ENCODE results near the gene ARHGAP5.

The ARHGAP5 gene

GRCh38 chr14:32075672-32076277, 1.3 kb upstream of the ARHGAP5 start:
- TF ChIP-seq TCF4 (CRISPR knock-in tag; IDR thresholded peaks at IDR 0.05; ENCODE audit: borderline replicate concordance) (no peak), ZC3H10 (CRISPR knock-in tag; IDR thresholded peaks at IDR 0.05) (no peak), PPARA (CRISPR knock-in tag; IDR thresholded peaks at IDR 0.05; ENCODE audit: borderline replicate concordance) (no peak), ISL1 (CRISPR knock-in tag; IDR thresholded peaks at IDR 0.05) (no peak), OSR1 (CRISPR knock-in tag; IDR thresholded peaks at IDR 0.05) (no peak), ZFP30 (CRISPR knock-in tag; IDR thresholded peaks at IDR 0.05) (no peak), ZNF8 (CRISPR knock-in tag; IDR thresholded peaks at IDR 0.05) (no peak), ESRRG (CRISPR knock-in tag; IDR thresholded peaks at IDR 0.05) (no peak)
- TF ChIP-seq, protein P1, sequence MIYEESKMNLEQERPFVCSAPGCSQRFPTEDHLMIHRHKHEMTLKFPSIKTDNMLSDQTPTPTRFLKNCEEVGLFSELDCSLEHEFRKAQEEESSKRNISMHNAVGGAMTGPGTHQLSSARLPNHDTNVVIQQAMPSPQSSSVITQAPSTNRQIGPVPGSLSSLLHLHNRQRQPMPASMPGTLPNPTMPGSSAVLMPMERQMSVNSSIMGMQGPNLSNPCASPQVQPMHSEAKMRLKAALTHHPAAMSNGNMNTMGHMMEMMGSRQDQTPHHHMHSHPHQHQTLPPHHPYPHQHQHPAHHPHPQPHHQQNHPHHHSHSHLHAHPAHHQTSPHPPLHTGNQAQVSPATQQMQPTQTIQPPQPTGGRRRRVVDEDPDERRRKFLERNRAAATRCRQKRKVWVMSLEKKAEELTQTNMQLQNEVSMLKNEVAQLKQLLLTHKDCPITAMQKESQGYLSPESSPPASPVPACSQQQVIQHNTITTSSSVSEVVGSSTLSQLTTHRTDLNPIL (CRISPR knock-in tag; IDR thresholded peaks at IDR 0.05; ENCODE audit: low read depth) = no peak
- TF ChIP-seq, protein P2, sequence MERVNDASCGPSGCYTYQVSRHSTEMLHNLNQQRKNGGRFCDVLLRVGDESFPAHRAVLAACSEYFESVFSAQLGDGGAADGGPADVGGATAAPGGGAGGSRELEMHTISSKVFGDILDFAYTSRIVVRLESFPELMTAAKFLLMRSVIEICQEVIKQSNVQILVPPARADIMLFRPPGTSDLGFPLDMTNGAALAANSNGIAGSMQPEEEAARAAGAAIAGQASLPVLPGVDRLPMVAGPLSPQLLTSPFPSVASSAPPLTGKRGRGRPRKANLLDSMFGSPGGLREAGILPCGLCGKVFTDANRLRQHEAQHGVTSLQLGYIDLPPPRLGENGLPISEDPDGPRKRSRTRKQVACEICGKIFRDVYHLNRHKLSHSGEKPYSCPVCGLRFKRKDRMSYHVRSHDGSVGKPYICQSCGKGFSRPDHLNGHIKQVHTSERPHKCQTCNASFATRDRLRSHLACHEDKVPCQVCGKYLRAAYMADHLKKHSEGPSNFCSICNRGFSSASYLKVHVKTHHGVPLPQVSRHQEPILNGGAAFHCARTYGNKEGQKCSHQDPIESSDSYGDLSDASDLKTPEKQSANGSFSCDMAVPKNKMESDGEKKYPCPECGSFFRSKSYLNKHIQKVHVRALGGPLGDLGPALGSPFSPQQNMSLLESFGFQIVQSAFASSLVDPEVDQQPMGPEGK (CRISPR knock-in tag; IDR thresholded peaks at IDR 0.05; ENCODE audit: borderline replicate concordance) = no peak
- peak; percentile 55 for ATAC-seq

DNA sequence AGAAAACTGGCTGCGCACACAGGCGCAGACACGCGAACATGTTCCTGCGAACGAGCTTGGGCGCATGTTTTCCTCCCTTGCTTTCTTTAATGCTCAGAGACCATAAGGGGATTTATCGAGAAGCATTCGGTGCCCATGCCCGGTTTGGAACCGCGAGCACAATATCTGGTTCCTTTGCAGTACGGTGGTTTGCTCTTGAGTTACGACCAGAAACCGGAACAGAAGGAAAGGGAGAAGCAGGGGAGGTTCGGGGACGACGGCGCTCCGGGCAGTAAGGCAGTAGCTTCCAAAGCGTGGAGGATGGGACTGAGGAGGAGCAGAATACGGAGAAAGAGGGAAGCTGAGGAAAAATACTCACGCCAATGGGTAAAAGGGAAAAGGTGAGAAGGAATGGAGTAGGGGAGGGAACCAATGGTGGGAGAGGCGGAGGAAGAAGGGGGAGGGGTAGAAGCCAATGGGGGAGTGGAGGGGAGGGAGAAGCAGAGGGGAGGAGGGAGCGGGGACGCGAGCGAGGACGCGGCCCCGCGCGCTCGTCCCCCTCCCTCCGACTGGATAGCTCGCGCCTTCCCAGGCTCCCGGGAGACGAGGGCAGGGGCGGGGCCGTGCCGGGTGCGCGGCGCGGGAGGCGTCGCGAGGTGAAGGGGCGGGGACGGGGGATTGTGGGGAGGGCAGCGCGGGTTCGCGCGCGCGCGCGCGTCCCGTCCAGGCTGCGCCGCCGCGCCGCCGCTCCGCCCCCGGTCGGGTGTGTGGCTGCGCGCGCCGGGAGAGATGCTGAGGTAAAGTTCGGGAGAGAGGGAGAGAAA, 625 bp upstream of the ARHGAP5 start:
- peak; percentile 76 for ATAC-seq
- TF ChIP-seq ESRRG (CRISPR knock-in tag; IDR thresholded peaks at IDR 0.05) (no peak), TSHZ2 (CRISPR knock-in tag; IDR thresholded peaks at IDR 0.05) (no peak), ARNTL (CRISPR knock-in tag; IDR thresholded peaks at IDR 0.05; ENCODE audit: borderline replicate concordance, low read depth) (no peak), RARB (CRISPR knock-in tag; IDR thresholded peaks at IDR 0.05) (no peak)

DNA sequence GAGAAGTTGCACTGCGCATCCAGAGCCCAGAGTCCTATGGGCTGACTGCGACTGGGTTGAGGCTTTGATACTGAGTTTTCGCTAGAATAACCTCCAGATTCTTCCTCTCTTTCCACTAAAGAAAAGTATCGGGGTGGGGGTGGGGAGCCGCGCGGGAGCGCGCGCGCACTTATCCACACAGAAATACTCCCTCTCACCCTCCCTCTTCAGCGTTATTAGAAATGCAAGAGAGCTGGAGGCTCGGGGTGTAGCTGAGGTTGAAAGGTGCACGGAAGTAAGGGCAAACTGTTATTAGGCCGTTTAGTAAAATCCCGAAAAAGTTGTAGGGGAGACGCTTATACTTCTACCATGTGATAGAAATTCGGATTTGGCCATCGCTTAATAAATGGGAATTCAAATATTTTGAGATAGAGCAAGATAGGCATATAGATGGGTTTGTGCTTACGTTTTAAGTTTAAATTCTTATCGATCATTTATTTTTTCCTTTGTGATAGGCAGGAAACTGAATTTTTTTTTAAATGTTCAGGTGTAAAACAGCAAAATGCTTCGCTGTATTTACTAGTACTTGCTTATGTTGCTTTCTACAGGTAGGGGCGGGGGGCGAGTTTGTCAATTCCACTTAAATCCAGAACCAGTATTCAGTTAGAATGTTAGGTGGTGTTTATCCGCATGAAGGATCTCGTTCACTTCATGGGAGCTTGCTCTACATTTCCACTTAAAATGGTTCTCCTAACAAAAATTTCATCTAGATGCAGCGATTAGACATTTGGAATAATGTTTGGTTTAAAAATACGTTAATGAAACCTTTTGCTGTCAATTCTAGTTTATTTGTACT, 1.1 kb downstream of the ARHGAP5 start:
- no peak for TF ChIP-seq ESRRG (CRISPR knock-in tag; IDR thresholded peaks at IDR 0.05)
- TF ChIP-seq OSR1 (CRISPR knock-in tag; IDR thresholded peaks at IDR 0.05) = no peak
- TF ChIP-seq TCF4 (CRISPR knock-in tag; IDR thresholded peaks at IDR 0.05; ENCODE audit: borderline replicate concordance) = no peak
- no peak for TF ChIP-seq GLIS3 (CRISPR knock-in tag; IDR thresholded peaks at IDR 0.05)
- TF ChIP-seq ZNF70 (CRISPR knock-in tag; IDR thresholded peaks at IDR 0.05) = no peak
- TF ChIP-seq BACH2 (CRISPR knock-in tag; IDR thresholded peaks at IDR 0.05; ENCODE audit: borderline replicate concordance) = no peak
- no peak for TF ChIP-seq TOX (CRISPR knock-in tag; IDR thresholded peaks at IDR 0.05; ENCODE audit: borderline replicate concordance)
- no peak for TF ChIP-seq ISL1 (CRISPR knock-in tag; IDR thresholded peaks at IDR 0.05)
- TF ChIP-seq ZNF565 (CRISPR knock-in tag; conservative IDR thresholded peaks at IDR 0.05; ENCODE audit: low read depth) = no peak
- ATAC-seq = peak; percentile 12

DNA sequence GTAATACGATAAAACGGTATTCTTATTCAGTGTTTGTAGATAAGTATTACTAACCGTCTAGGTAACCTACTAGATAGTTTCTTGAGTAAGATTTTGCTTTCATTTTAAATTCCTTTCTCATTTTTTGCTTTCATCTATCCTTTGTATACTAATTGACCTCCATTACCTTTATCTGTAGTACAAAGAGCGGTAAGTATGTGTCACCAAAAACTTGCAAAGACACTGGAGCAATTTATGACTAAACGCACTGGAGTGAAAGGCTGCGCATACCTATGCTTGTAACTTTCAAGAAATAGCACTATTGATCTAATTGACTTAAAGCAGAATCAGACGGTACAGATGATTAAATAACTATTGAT, 1.7 kb downstream of the ARHGAP5 start:
- no peak for ATAC-seq
- TF ChIP-seq TOX (CRISPR knock-in tag; IDR thresholded peaks at IDR 0.05; ENCODE audit: borderline replicate concordance) = no peak

GRCh38 chr14:32079264-32079663, 2.2 kb downstream of the ARHGAP5 start:
- ATAC-seq = no peak

More at GRCh38 chr14:32079264-32079663, 2.2 kb downstream of the ARHGAP5 start:
- TF ChIP-seq TOX (CRISPR knock-in tag; IDR thresholded peaks at IDR 0.05; ENCODE audit: borderline replicate concordance) = no peak
- TF ChIP-seq, protein P1 (CRISPR knock-in tag; IDR thresholded peaks at IDR 0.05; ENCODE audit: low read depth) = no peak
- no peak for TF ChIP-seq ZNF565 (CRISPR knock-in tag; conservative IDR thresholded peaks at IDR 0.05; ENCODE audit: low read depth)
- TF ChIP-seq OSR1 (CRISPR knock-in tag; IDR thresholded peaks at IDR 0.05) = no peak
- TF ChIP-seq SNAI2 (CRISPR knock-in tag; IDR thresholded peaks at IDR 0.05) = no peak
- TF ChIP-seq ESRRG (CRISPR knock-in tag; IDR thresholded peaks at IDR 0.05) = no peak
- no peak for TF ChIP-seq ZNF70 (CRISPR knock-in tag; IDR thresholded peaks at IDR 0.05)
- no peak for TF ChIP-seq RARB (CRISPR knock-in tag; IDR thresholded peaks at IDR 0.05)
- no peak for TF ChIP-seq CSRNP3 (CRISPR knock-in tag; IDR thresholded peaks at IDR 0.05)
- TF ChIP-seq POU6F1 (CRISPR knock-in tag; IDR thresholded peaks at IDR 0.05; ENCODE audit: borderline replicate concordance, low read depth) = no peak
- no peak for TF ChIP-seq ISL1 (CRISPR knock-in tag; IDR thresholded peaks at IDR 0.05)
- no peak for TF ChIP-seq ZNF8 (CRISPR knock-in tag; IDR thresholded peaks at IDR 0.05)

All from SK-N-SH treated with all-trans-retinoic acid at 6 μM for 48 hours (cell line).